GM23338 (cell line): Measurements from ENCODE around the gene AGER. TPM values are rescaled to one million over a fixed set of nuclear protein-coding genes. Genes with fewer than 3 reads are reported as not detected.

ENCODE experiments used
- ATAC-seq: fragments of 200-7000 bp; cut with Tn5 transposase; 3 replicates; pipeline ENCODE4 v1.9.1; 2020
- DNase-seq: peaks from one replicate; pipeline ENCODE4 v3.0.0-alpha.2; 2015; ENCODE audit warnings: low spot score
- H2AFZ ChIP-seq: fragments of 200-600 bp; sonication (generic); 2 replicates; pipeline ENCODE4 v1.8.0; 2016; ENCODE audit warnings: antibody characterized with exemption, mild to moderate bottlenecking, moderate library complexity
- H3F3A ChIP-seq: fragments of 200-600 bp; sonication (generic); replicated peaks from 2 replicates; pipeline ENCODE4 v1.8.0; 2017; ENCODE audit warnings: antibody characterized with exemption, mixed run types, low read depth
- H3K27ac ChIP-seq: fragments of 200-600 bp; sonication (generic); 2 replicates; pipeline ENCODE4 v1.6.1; 2016; ENCODE audit warnings: low read depth
- H3K27me3 ChIP-seq: fragments of 200-600 bp; sonication (generic); 2 replicates; pipeline ENCODE4 v1.8.0; 2016; ENCODE audit warnings: mild to moderate bottlenecking, mixed run types, moderate library complexity; ENCODE audit not compliant: insufficient read depth
- H3K36me3 ChIP-seq: fragments of 200-600 bp; sonication (generic); 2 replicates; pipeline ENCODE4 v1.8.0; 2016; ENCODE audit warnings: mild to moderate bottlenecking; ENCODE audit not compliant: insufficient read depth
- H3K4me1 ChIP-seq: fragments of 200-600 bp; sonication (generic); 2 replicates; pipeline ENCODE4 v1.8.0; 2016; ENCODE audit warnings: mild to moderate bottlenecking, moderate library complexity; ENCODE audit not compliant: insufficient read depth
- H3K4me2 ChIP-seq: fragments of 200-600 bp; sonication (generic); 2 replicates; pipeline ENCODE4 v1.7.1; 2017; ENCODE audit warnings: mixed run types
- H3K4me3 ChIP-seq: fragments of 200-600 bp; sonication (generic); 2 replicates; pipeline ENCODE4 v1.6.1; 2016; ENCODE audit warnings: mixed run types
- H3K79me2 ChIP-seq: fragments of 200-600 bp; sonication (generic); replicated peaks from 2 replicates; pipeline ENCODE4 v1.8.0; 2017; ENCODE audit warnings: mild to moderate bottlenecking; ENCODE audit not compliant: insufficient read depth
- H3K9me2 ChIP-seq: fragments of 200-600 bp; sonication (generic); 2 replicates; pipeline ENCODE4 v1.8.0; 2017; ENCODE audit not compliant: insufficient read depth
- H4K20me1 ChIP-seq: fragments of 200-600 bp; sonication (generic); replicated peaks from 2 replicates; pipeline ENCODE4 v1.8.0; 2017; ENCODE audit warnings: mild to moderate bottlenecking; ENCODE audit not compliant: insufficient read depth
- H3K27ac Mint-ChIP-seq: 2 replicates; pipeline ENCODE4 v1.8.0; 2020; ENCODE audit warnings: inconsistent platforms, mild to moderate bottlenecking, moderate library complexity, mixed read lengths
- H3K27me3 Mint-ChIP-seq: 3 replicates; pipeline ENCODE4 v1.8.0; 2022; ENCODE audit warnings: low read depth, mild to moderate bottlenecking, moderate library complexity, mixed read lengths, inconsistent platforms; ENCODE audit not compliant: insufficient read depth, poor library complexity
- H3K36me3 Mint-ChIP-seq: 3 replicates; pipeline ENCODE4 v1.8.0; 2021; ENCODE audit warnings: low read depth, mild to moderate bottlenecking, inconsistent platforms, moderate library complexity, mixed read lengths
- H3K4me1 Mint-ChIP-seq: 3 replicates; pipeline ENCODE4 v1.8.0; 2020; ENCODE audit warnings: mild to moderate bottlenecking, inconsistent platforms, mixed read lengths
- H3K4me3 Mint-ChIP-seq: 3 replicates; pipeline ENCODE4 v1.8.0; 2021; ENCODE audit warnings: moderate library complexity, mild to moderate bottlenecking, inconsistent platforms, mixed read lengths
- H3K9me3 Mint-ChIP-seq: 3 replicates; pipeline ENCODE4 v1.8.0; 2020; ENCODE audit warnings: moderate library complexity, mild to moderate bottlenecking, inconsistent platforms, mixed read lengths
- CREB1 ChIP-seq: fragments of 250-450 bp; sonication (Bioruptor Pico); IDR thresholded peaks from 2 replicates; pipeline ENCODE4 v1.5.0; 2020; ENCODE audit warnings: low read depth, mild to moderate bottlenecking, moderate library complexity
- EZH2 ChIP-seq: fragments of 200-600 bp; sonication (generic); IDR thresholded peaks from one replicate; pipeline ENCODE4 v1.8.0; 2017; ENCODE audit warnings: antibody characterized with exemption, mild to moderate bottlenecking, low read depth; ENCODE audit not compliant: unreplicated experiment
- EZH2phosphoT487 ChIP-seq: fragments of 200-600 bp; sonication (generic); IDR thresholded peaks from one replicate; pipeline ENCODE4 v1.8.1; 2018; ENCODE audit warnings: antibody characterized with exemption; ENCODE audit not compliant: unreplicated experiment
- POLR2AphosphoS5 ChIP-seq: IDR thresholded peaks from 2 replicates; pipeline ENCODE4 v1.6.1; 2016; ENCODE audit warnings: antibody characterized with exemption, low read depth
- REST ChIP-seq: IDR thresholded peaks from one replicate; pipeline ENCODE4 v1.6.1; 2018; ENCODE audit warnings: antibody characterized with exemption; ENCODE audit not compliant: unreplicated experiment
- STAT1 ChIP-seq: IDR thresholded peaks from one replicate; pipeline ENCODE4 v1.6.1; 2016; ENCODE audit warnings: antibody characterized with exemption; ENCODE audit not compliant: unreplicated experiment
- ZNF331 ChIP-seq: fragments of 250-450 bp; sonication (Bioruptor Pico); IDR thresholded peaks from 2 replicates; pipeline ENCODE4 v1.5.0; 2020; ENCODE audit warnings: low read depth, mild to moderate bottlenecking, moderate library complexity
- ZNF462 ChIP-seq: fragments of 250-450 bp; sonication (Bioruptor Pico); IDR thresholded peaks from 2 replicates; pipeline ENCODE4 v1.5.0; 2020; ENCODE audit warnings: mild to moderate bottlenecking, moderate library complexity
- polyA plus RNA-seq: library from polyadenylated mRNA; unstranded; fragments of >200 nt; fragmentation: Nextera tagmentation; extraction: Ambion mirVana; gene quantifications from 2 replicates; pipeline ENCODE4 v1.2.1, GENCODE V29; 2016
- total RNA-seq: library from RNA; depleted of rRNA; stranded (reverse); fragments of >200 nt; shearing (Covaris generic); gene quantifications from 2 replicates; pipeline ENCODE4 v1.2.3, GENCODE V29; 2014

The AGER gene
- total and polyA plus RNA-seq, 2 experiments from 2014 or later, result 2.3 to 3.4 TPM

- no peaks in the 10 kb centered on the region for H3F3A ChIP-seq
- no peak overlapping the region for H3K27ac ChIP-seq
- no peaks in the 10 kb centered on the region for H3K36me3 ChIP-seq
- no peaks in the 10 kb centered on the region for H4K20me1 ChIP-seq
- Mint-ChIP-seq H3K4me3 (no peak overlapping the region), H3K27ac (no peak overlapping the region), H3K9me3 (no peaks in the 10 kb centered on the region), H3K27me3 (peaks cover 3% of the 10 kb centered on the region), H3K36me3 (no peaks in the 10 kb centered on the region), H3K4me1 (no peaks in the 10 kb centered on the region)
- no peaks in the 10 kb centered on the region for H3K4me1 ChIP-seq
- H3K27me3 ChIP-seq, result no peaks in the 10 kb centered on the region
- ATAC-seq (no peak), DNase-seq (no peak)
- H3K4me2 ChIP-seq, result no peak overlapping the region
- TF ChIP-seq ZNF331 (CRISPR knock-in tag), result no peak
- no peak for TF ChIP-seq STAT1
- no peak for TF ChIP-seq ZNF462 (CRISPR knock-in tag)
- H3K9me2 ChIP-seq, result no peaks in the 10 kb centered on the region
- H3K4me3 ChIP-seq, result no peak overlapping the region
- no peak overlapping the region for H2AFZ ChIP-seq
- H3K79me2 ChIP-seq, result no peaks in the 10 kb centered on the region
Observed at GRCh38 chr6:32139590-32139989, 44.5 kb downstream of the AGER start.

GRCh38 chr6:32137454-32137853 lies 46.6 kb downstream of the AGER start:
- Histone ChIP-seq H3K9me2 (no peaks in the 10 kb centered on the region), H3F3A (no peaks in the 10 kb centered on the region), H3K4me3 (no peak overlapping the region), H3K4me2 (no peak overlapping the region), H3K4me1 (no peaks in the 10 kb centered on the region), H3K27ac (no peak overlapping the region), H4K20me1 (no peaks in the 10 kb centered on the region), H2AFZ (no peak overlapping the region), H3K79me2 (no peaks in the 10 kb centered on the region), H3K27me3 (no peaks in the 10 kb centered on the region), H3K36me3 (no peaks in the 10 kb centered on the region)
- H3K4me3 Mint-ChIP-seq, result no peak overlapping the region
- no peak for ATAC-seq
- H3K4me1 Mint-ChIP-seq, result no peaks in the 10 kb centered on the region
- no peaks in the 10 kb centered on the region for H3K9me3 Mint-ChIP-seq
- no peaks in the 10 kb centered on the region for H3K36me3 Mint-ChIP-seq
- DNase-seq, result no peak
- no peak overlapping the region for H3K27ac Mint-ChIP-seq
- H3K27me3 Mint-ChIP-seq, result peaks cover 3% of the 10 kb centered on the region
- TF ChIP-seq REST (no peak), EZH2phosphoT487 (no peak), EZH2 (no peak), POLR2AphosphoS5 (no peak), CREB1 (CRISPR knock-in tag) (no peak)
